HepG2 (cell line): ENCODE measurements around the gene MYOM1. TPM values are rescaled to one million over a fixed set of nuclear protein-coding genes. Genes with fewer than 3 reads are reported as not detected.

Experiments used
- ATAC-seq: fragments of 200-7000 bp; cut with Tn5 transposase; 3 replicates; pipeline ENCODE4 v1.9.1; 2020; ENCODE audit warnings: mild to moderate bottlenecking, moderate library complexity
- BruUV-seq: library from RNA; stranded (reverse); fragments of 400-500 nt; replicated peaks from 2 replicates; lab custom pipeline; 2021; lab: Mats Ljungman, UMichigan
- CTCF ChIA-PET: fragments of 300-600 bp; formaldehyde crosslinking; extraction: SDS; loops from one replicate; lab custom pipeline; 2021; ENCODE audit warnings: low total read pairs, inconsistent platforms, low intra/inter-chr PET ratio; lab: Yijun Ruan, JAX
- POLR2A ChIA-PET: fragments of 350-600 bp; sonication (Branson Sonifier 250); formaldehyde crosslinking; loops from one replicate; lab custom pipeline; 2020; ENCODE audit warnings: antibody characterized with exemption, inconsistent platforms; lab: Yijun Ruan, JAX
- DNase-seq: peaks from one replicate; pipeline ENCODE4 v3.0.0-alpha.2; 2015; ENCODE audit warnings: low spot score
- FAIRE-seq: peaks from 3 replicates; lab custom pipeline; 2011; peaks lifted over from hg19 to GRCh38; lab: Jason Lieb, UNC
- H2AFZ ChIP-seq: one replicate; pipeline ENCODE4 v1.6.1; 2011; ENCODE audit warnings: low read length, inconsistent platforms
- H3K27ac ChIP-seq: fragments of 300-600 bp; 3 replicates; pipeline ENCODE4 v1.8.0; 2011; ENCODE audit warnings: mixed run types, mild to moderate bottlenecking, mixed read lengths, low read length, inconsistent platforms; ENCODE audit not compliant: insufficient read depth; ENCODE audit errors: extremely low read length
- H3K27me3 ChIP-seq, 2 experiments: fragments of 200-600 bp in 1 of 2; 2 replicates in 1 of 2; 3 replicates in 1 of 2; pipeline versions ENCODE4 v1.6.0 to v1.8.0; 2011; ENCODE audit warnings: low read length in 2 of 2, mild to moderate bottlenecking in 2 of 2, moderate library complexity in 2 of 2, inconsistent platforms in 1 of 2; ENCODE audit not compliant: insufficient read depth in 2 of 2, control insufficient read depth in 1 of 2
- H3K36me3 ChIP-seq, 2 experiments: fragments of 200-600 bp in 1 of 2; replicated peaks in 1 of 2; 2 replicates in 1 of 2; 3 replicates in 1 of 2; pipeline versions ENCODE4 v1.5.1 to v1.8.0; 2011; ENCODE audit warnings: low read length in 2 of 2, inconsistent platforms in 1 of 2; ENCODE audit not compliant: insufficient read depth in 2 of 2, control insufficient read depth in 1 of 2
- H3K4me1 ChIP-seq: 2 replicates; pipeline ENCODE4 v1.5.1; 2012; ENCODE audit warnings: low read length, inconsistent platforms; ENCODE audit not compliant: insufficient read depth
- H3K4me2 ChIP-seq: 2 replicates; pipeline ENCODE4 v1.6.0; 2011; ENCODE audit warnings: low read depth, low read length, inconsistent platforms
- H3K4me3 ChIP-seq, 3 experiments: fragments of 200-600 bp in 1 of 3; sonication (generic), shearing (Covaris generic) in 1 of 3; replicated peaks in 1 of 3; 2 replicates each; pipeline ENCODE4 v1.5.1; 2011 to 2016; ENCODE audit warnings: low read length in 3 of 3, inconsistent platforms in 2 of 3, low read depth in 2 of 3, mild to moderate bottlenecking in 2 of 3, control low read depth in 1 of 3, mixed read lengths in 1 of 3; ENCODE audit not compliant: insufficient read depth in 1 of 3
- H3K79me2 ChIP-seq: one replicate; pipeline ENCODE4 v1.6.1; 2011; ENCODE audit warnings: low read length, inconsistent platforms; ENCODE audit not compliant: insufficient read depth
- H3K9ac ChIP-seq: 2 replicates; pipeline ENCODE4 v1.6.0; 2011; ENCODE audit warnings: mild to moderate bottlenecking, low read depth, low read length, inconsistent platforms; ENCODE audit not compliant: insufficient read depth
- H3K9me3 ChIP-seq: 2 replicates; pipeline ENCODE4 v1.5.1; 2012; ENCODE audit warnings: mild to moderate bottlenecking, low read length
- H4K20me1 ChIP-seq: 2 replicates; pipeline ENCODE4 v1.6.0; 2011; ENCODE audit warnings: inconsistent platforms, mild to moderate bottlenecking, low read length, moderate library complexity; ENCODE audit not compliant: insufficient read depth
- AGO2 ChIP-seq: fragments of 200-400 bp; formaldehyde crosslinking; optimal IDR thresholded peaks from 2 replicates; pipeline ENCODE3; 2017; ENCODE audit warnings: mild to moderate bottlenecking, low read depth, low read length, moderate library complexity
- MEIS1 ChIP-seq: sonication (generic); formaldehyde crosslinking; IDR thresholded peaks from 2 replicates; pipeline ENCODE4 v1.9.0; 2021; ENCODE audit warnings: mild to moderate bottlenecking, missing genetic modification reagents, moderate library complexity, borderline replicate concordance
- RORA ChIP-seq: sonication (generic); formaldehyde crosslinking; IDR thresholded peaks from 2 replicates; pipeline ENCODE4 v1.5.0; 2020; ENCODE audit warnings: mild to moderate bottlenecking, missing genetic modification reagents, moderate library complexity
- SMARCE1 ChIP-seq: fragments of 450-650 bp; IDR thresholded peaks from 2 replicates; pipeline ENCODE4 v1.6.1; 2017; ENCODE audit warnings: borderline replicate concordance
- ZFP36 ChIP-seq: fragments of 150-350 bp; IDR thresholded peaks from 2 replicates; pipeline ENCODE4 v1.6.1; 2018; ENCODE audit warnings: borderline replicate concordance, low read length, low read depth; ENCODE audit not compliant: partially characterized antibody
- ZNF318 ChIP-seq: sonication (generic); formaldehyde crosslinking; IDR thresholded peaks from 2 replicates; pipeline ENCODE4 v1.4.0; 2020; ENCODE audit warnings: mild to moderate bottlenecking, missing genetic modification reagents
- ZNF33A ChIP-seq: sonication (generic); formaldehyde crosslinking; IDR thresholded peaks from 2 replicates; pipeline ENCODE4 v1.5.1; 2020; ENCODE audit warnings: missing genetic modification reagents, mild to moderate bottlenecking, moderate library complexity, borderline replicate concordance
- ZSCAN21 ChIP-seq: sonication (generic); formaldehyde crosslinking; IDR thresholded peaks from 2 replicates; pipeline ENCODE4 v1.8.0; 2022; ENCODE audit warnings: mild to moderate bottlenecking, missing genetic modification reagents, moderate library complexity, borderline replicate concordance
- WGBS: methylation state at CpG from one replicate; pipeline ENCODE4 v1.1.6; 2017; ENCODE audit warnings: low lambda C conversion rate; 5-methylcytosine and 5-hydroxymethylcytosine counted together
- in situ Hi-C: cut with HindIII; loops from 2 replicates; pipeline ENCODE4 v1.10.0; 2017; ENCODE audit warnings: low pct_unique_long_range_greater_than_20kb; ENCODE audit not compliant: extremely low pct_ligation_motif_present
- intact Hi-C: fragments of 100-400 bp; cut with micrococcal nuclease; formaldehyde crosslinking; loops from one replicate; pipeline ENCODE4 v1.10.0; 2022; ENCODE audit not compliant: unreplicated experiment
- polyA plus RNA-seq, 8 experiments: library from polyadenylated mRNA; depleted of rRNA in 3 of 8; stranded (reverse) in 7 of 8; unstranded in 1 of 8; fragments of >200 nt; fragmentation: Illumina TruSeq in 4 of 8; extraction: Trizol in 4 of 8; gene quantifications; 2 replicates each; pipeline versions ENCODE4 v1.2.1 to v1.2.3, GENCODE V29; 2011 to 2016; ENCODE audit warnings: low read depth in 4 of 8, missing spikeins in 1 of 8, mixed read lengths in 1 of 8; ENCODE audit not compliant: insufficient read depth in 1 of 8
- total RNA-seq, 5 experiments: library from RNA; depleted of rRNA; stranded (reverse); fragments of >200 nt; fragmentation: Illumina TruSeq; extraction: Trizol; gene quantifications; 2 replicates each; pipeline ENCODE4 v1.2.3, GENCODE V29; 2016; ENCODE audit warnings: low read depth in 1 of 5

Gene MYOM1
- total and polyA plus RNA-seq, 2 of the 13 experiments (the other 11 are each of a cell fraction or from before 2014, with no cell fraction given) = 0.46 to 0.98 TPM

GRCh38 chr18:3139406-3139805 lies 80.4 kb downstream of the MYOM1 start:
- intact Hi-C loops (no loop called here), in situ Hi-C loops (no loop called here)
- H3K36me3 ChIP-seq = no peaks in the 10 kb centered on the region
- TF ChIP-seq ZNF33A (CRISPR knock-in tag) = no peak
- TF ChIP-seq MEIS1 (CRISPR knock-in tag) = no peak
- TF ChIP-seq ZSCAN21 = no peak
- no peak for TF ChIP-seq SMARCE1
- no peak for TF ChIP-seq AGO2
- no peak for TF ChIP-seq ZFP36
- TF ChIP-seq ZNF318 (CRISPR knock-in tag) = no peak
- TF ChIP-seq RORA = no peak
- no peak overlapping the region for H3K4me3 ChIP-seq
- ChIA-PET CTCF (no interaction called here), POLR2A (no interaction called here)
- H3K27me3 ChIP-seq = no peaks in the 10 kb centered on the region
- peaks cover 10% of the 10 kb centered on the region; the same call in 1 of the 2 replicates for H3K9me3 ChIP-seq
- no peaks in the 10 kb centered on the region for H3K79me2 ChIP-seq
- no peak overlapping the region for H3K27ac ChIP-seq
- no peak overlapping the region for H3K4me2 ChIP-seq
- no peak for DNase-seq
- no peak for FAIRE-seq
- 60% methylated on average over 5 of the region's 5 CpGs for WGBS
- no peaks in the 10 kb centered on the region for H4K20me1 ChIP-seq
- peaks cover 12% of the 10 kb centered on the region for H3K4me1 ChIP-seq
- no peak for ATAC-seq
- BruUV-seq = no TSS peak
- no peak overlapping the region for H3K9ac ChIP-seq
- H2AFZ ChIP-seq = no peak overlapping the region
